Measurements from ENCODE around the gene KRT33B. TPM values are rescaled to one million over a fixed set of nuclear protein-coding genes. Genes with fewer than 3 reads are reported as not detected.

KRT33B gene
- total RNA-seq, 2 experiments from 2014 or later = not detected

DNA sequence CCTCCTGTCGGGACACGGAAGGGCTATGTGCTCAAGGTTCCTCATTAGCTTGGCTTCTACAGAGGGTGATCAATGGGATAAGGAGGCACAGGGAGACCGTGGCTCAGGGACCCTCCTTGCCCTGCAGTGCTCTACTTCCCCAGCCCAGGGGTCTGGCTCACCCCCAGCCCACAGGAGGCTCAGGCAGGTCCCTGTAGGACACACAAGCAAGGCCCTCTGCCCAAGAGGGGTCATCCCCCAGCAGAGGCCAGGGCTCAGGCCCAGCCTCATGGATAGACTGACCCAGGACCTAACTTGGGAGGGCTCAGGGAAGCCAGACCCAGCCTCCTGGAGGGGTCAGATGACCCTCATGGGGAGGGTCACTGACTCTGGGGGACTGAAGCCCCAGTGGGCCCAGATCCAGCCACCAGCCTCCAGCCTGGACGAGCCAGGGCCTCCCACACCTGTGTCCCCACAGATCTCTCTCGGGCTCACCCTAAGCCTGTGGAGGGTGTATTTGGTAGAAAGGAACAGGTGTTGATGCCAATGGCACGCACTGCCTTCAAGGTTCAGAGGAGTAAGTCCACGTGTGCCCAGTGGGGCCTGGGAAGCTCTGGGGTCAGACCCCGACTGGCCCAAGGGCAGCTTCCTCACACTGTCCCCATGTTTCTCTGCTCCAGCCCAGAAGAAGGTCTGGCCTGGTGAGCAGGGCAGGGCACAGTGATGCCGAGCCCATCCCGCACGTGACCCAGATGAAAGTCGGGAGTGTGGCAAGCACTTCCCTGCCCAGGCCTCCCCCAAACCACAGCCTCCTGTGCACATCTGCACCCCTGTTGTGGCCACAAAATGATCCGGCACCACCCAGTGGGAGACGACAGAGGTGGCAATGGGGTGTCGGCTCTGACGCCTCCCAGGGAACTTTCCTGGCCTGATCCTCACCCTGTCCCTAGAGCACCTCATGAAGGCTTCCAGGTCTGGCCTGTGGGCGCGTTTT is 43.2 kb downstream of the KRT33B start:
- TF ChIP-seq EZH2phosphoT487 (IDR thresholded peaks at IDR 0.05; ENCODE audit: borderline replicate concordance, low read depth, low read length) = no peak
- TF ChIP-seq, protein P1, sequence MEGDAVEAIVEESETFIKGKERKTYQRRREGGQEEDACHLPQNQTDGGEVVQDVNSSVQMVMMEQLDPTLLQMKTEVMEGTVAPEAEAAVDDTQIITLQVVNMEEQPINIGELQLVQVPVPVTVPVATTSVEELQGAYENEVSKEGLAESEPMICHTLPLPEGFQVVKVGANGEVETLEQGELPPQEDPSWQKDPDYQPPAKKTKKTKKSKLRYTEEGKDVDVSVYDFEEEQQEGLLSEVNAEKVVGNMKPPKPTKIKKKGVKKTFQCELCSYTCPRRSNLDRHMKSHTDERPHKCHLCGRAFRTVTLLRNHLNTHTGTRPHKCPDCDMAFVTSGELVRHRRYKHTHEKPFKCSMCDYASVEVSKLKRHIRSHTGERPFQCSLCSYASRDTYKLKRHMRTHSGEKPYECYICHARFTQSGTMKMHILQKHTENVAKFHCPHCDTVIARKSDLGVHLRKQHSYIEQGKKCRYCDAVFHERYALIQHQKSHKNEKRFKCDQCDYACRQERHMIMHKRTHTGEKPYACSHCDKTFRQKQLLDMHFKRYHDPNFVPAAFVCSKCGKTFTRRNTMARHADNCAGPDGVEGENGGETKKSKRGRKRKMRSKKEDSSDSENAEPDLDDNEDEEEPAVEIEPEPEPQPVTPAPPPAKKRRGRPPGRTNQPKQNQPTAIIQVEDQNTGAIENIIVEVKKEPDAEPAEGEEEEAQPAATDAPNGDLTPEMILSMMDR (conservative IDR thresholded peaks at IDR 0.05; ENCODE audit: low read length) = no peak
- no peak overlapping the region for H3K27ac ChIP-seq (ENCODE audit: low read depth, low read length, poor library complexity, severe bottlenecking)
- no peaks in the 10 kb centered on the region for H3K9me3 ChIP-seq (ENCODE audit: low read length)
- H3K4me1 ChIP-seq (ENCODE audit: insufficient read depth, low read length, poor library complexity, severe bottlenecking) = no peaks in the 10 kb centered on the region
- H3K9me2 ChIP-seq (ENCODE audit: insufficient read depth, low read length) = no peaks in the 10 kb centered on the region
- POLR2A ChIA-PET = no interaction called here
- H3K79me2 ChIP-seq (ENCODE audit: insufficient read depth, low read depth, low read length) = no peaks in the 10 kb centered on the region
- H3K4me3 ChIP-seq (ENCODE audit: low read depth, low read length, poor library complexity, severe bottlenecking) = no peak overlapping the region
- no peak overlapping the region for H2AFZ ChIP-seq (ENCODE audit: low read length)
- no peak overlapping the region for H3K4me2 ChIP-seq (ENCODE audit: low read length)
- CTCF ChIA-PET (ENCODE audit: unreplicated experiment) = no interaction called here
- H4K20me1 ChIP-seq (ENCODE audit: insufficient read depth, low read length) = no peaks in the 10 kb centered on the region
- no TSS peak for BruUV-seq (replicated peaks)
- intact Hi-C loops (cut with micrococcal nuclease; ENCODE audit: unreplicated experiment) = loop anchor here (10.0 kb wide), 2 partner anchors 338 to 522 kb away; no protein-coding TSS in a partner anchor
- H3K36me3 ChIP-seq (ENCODE audit: insufficient read depth, low read length) = no peaks in the 10 kb centered on the region
- DNase-seq (ENCODE audit: low spot score) = no peak

DNA sequence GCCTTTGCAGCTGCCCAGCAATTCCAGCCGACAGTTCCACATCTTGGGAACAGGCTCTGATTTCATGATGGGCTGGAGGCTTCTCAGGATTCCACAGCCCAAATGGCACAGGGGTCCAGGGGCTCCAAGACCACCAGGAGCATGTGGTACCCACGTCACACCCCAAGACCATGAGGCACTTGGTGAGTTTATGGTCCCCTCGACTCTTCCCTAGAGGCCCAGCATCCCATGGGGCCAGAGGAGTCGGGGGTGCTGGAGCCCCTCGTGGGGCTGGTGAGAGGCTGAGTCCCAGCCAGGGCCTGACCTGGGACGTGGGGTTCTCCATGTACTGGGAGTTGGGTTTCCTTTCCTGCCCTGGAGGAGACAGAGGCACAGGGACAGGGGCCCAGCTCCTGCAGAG is 44.0 kb downstream of the KRT33B start:
- ChIA-PET CTCF (ENCODE audit: unreplicated experiment) (no interaction called here), POLR2A (no interaction called here)
- Histone ChIP-seq H3K4me1 (ENCODE audit: insufficient read depth, low read length, poor library complexity, severe bottlenecking) (no peaks in the 10 kb centered on the region), H3K36me3 (ENCODE audit: insufficient read depth, low read length) (no peaks in the 10 kb centered on the region), H4K20me1 (ENCODE audit: insufficient read depth, low read length) (no peaks in the 10 kb centered on the region), H3K79me2 (ENCODE audit: insufficient read depth, low read depth, low read length) (no peaks in the 10 kb centered on the region), H2AFZ (ENCODE audit: low read length) (no peak overlapping the region), H3K9me2 (ENCODE audit: insufficient read depth, low read length) (no peaks in the 10 kb centered on the region), H3K4me2 (ENCODE audit: low read length) (no peak overlapping the region), H3K9me3 (ENCODE audit: low read length) (no peaks in the 10 kb centered on the region), H3K27ac (ENCODE audit: low read depth, low read length, poor library complexity, severe bottlenecking) (no peak overlapping the region), H3K4me3 (ENCODE audit: low read depth, low read length, poor library complexity, severe bottlenecking) (no peak overlapping the region)
- intact Hi-C loops (cut with micrococcal nuclease; ENCODE audit: unreplicated experiment) = loop anchor here (10.0 kb wide), 2 partner anchors 339 to 521 kb away; no protein-coding TSS in a partner anchor
- DNase-seq (ENCODE audit: low spot score) = no peak
- no peak for TF ChIP-seq EZH2phosphoT487 (IDR thresholded peaks at IDR 0.05; ENCODE audit: borderline replicate concordance, low read depth, low read length)
- BruUV-seq (replicated peaks) = no TSS peak

GRCh38 chr17:41325126-41325525 is 44.5 kb downstream of the KRT33B start:
- BruUV-seq (replicated peaks) = no TSS peak
- TF ChIP-seq EZH2phosphoT487 (IDR thresholded peaks at IDR 0.05; ENCODE audit: borderline replicate concordance, low read depth, low read length) = no peak
- TF ChIP-seq, protein P1 (conservative IDR thresholded peaks at IDR 0.05; ENCODE audit: low read length) = no peak
- Histone ChIP-seq H3K4me1 (ENCODE audit: insufficient read depth, low read length, poor library complexity, severe bottlenecking) (no peaks in the 10 kb centered on the region), H3K27ac (ENCODE audit: low read depth, low read length, poor library complexity, severe bottlenecking) (no peak overlapping the region), H3K4me3 (ENCODE audit: low read depth, low read length, poor library complexity, severe bottlenecking) (no peak overlapping the region), H3K9me3 (ENCODE audit: low read length) (no peaks in the 10 kb centered on the region), H3K4me2 (ENCODE audit: low read length) (no peak overlapping the region), H4K20me1 (ENCODE audit: insufficient read depth, low read length) (no peaks in the 10 kb centered on the region), H2AFZ (ENCODE audit: low read length) (no peak overlapping the region), H3K36me3 (ENCODE audit: insufficient read depth, low read length) (no peaks in the 10 kb centered on the region), H3K79me2 (ENCODE audit: insufficient read depth, low read depth, low read length) (no peaks in the 10 kb centered on the region), H3K9me2 (ENCODE audit: insufficient read depth, low read length) (no peaks in the 10 kb centered on the region)
- DNase-seq (ENCODE audit: low spot score) = no peak
- intact Hi-C loops (cut with micrococcal nuclease; ENCODE audit: unreplicated experiment) = loop anchor here (10.0 kb wide), 2 partner anchors 340 to 520 kb away; no protein-coding TSS in a partner anchor
- CTCF ChIA-PET (ENCODE audit: unreplicated experiment) = no interaction called here
- POLR2A ChIA-PET = no interaction called here

Data from OCI-LY7 (cell line).